Loucy (cell line): ENCODE measurements around the gene SELENOH.

Source experiments
- EZH2phosphoT487 ChIP-seq: fragments of 200-600 bp; IDR thresholded peaks from 2 replicates; pipeline ENCODE4 v1.6.1; 2018; ENCODE audit warnings: antibody characterized with exemption, mild to moderate bottlenecking, moderate library complexity, borderline replicate concordance
- TF ChIP-seq, protein P1 (sequence below): fragments of 200-600 bp; sonication (generic); conservative IDR thresholded peaks from 2 replicates; pipeline ENCODE4 v1.5.1; 2014; ENCODE audit warnings: mild to moderate bottlenecking, antibody characterized with exemption, low read length

DNA sequence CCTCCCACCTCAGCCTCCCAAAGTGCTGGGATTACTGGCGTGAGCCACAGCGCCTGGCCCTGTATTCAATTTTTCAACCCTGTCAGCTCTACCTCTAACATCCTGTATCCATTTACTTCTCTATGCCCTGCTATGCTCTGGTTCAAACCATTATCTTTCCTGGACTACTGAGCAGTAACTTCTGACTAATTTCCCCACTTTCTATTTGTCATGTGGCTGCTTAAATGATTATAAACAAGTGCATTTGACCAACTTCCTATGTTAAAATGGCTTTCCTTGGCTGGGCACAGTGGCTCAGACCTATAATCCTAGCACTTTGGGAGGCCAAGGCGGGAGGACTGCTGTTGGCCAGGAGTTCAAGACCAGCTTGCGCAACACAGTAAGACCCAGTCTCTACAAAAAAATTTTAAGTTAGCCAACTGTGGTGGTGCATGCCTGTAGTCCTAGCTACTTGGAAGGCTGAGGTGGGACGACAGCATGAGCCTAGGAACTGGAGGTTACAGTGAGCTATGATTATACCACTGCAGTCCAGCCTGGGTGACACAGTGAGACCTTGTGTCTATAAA lies 31.4 kb upstream of the SELENOH start:
- TF ChIP-seq, protein P1, sequence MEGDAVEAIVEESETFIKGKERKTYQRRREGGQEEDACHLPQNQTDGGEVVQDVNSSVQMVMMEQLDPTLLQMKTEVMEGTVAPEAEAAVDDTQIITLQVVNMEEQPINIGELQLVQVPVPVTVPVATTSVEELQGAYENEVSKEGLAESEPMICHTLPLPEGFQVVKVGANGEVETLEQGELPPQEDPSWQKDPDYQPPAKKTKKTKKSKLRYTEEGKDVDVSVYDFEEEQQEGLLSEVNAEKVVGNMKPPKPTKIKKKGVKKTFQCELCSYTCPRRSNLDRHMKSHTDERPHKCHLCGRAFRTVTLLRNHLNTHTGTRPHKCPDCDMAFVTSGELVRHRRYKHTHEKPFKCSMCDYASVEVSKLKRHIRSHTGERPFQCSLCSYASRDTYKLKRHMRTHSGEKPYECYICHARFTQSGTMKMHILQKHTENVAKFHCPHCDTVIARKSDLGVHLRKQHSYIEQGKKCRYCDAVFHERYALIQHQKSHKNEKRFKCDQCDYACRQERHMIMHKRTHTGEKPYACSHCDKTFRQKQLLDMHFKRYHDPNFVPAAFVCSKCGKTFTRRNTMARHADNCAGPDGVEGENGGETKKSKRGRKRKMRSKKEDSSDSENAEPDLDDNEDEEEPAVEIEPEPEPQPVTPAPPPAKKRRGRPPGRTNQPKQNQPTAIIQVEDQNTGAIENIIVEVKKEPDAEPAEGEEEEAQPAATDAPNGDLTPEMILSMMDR: no peak
- no peak for TF ChIP-seq EZH2phosphoT487
